MCF 10A (cell line): Measurements from ENCODE around the gene OXT. TPM values are rescaled to one million over a fixed set of nuclear protein-coding genes. Genes with fewer than 3 reads are reported as not detected.

Source experiments
- BruUV-seq: library from RNA; stranded (reverse); fragments of 400-500 nt; replicated peaks from 2 replicates; lab custom pipeline; 2021; lab: Mats Ljungman, UMichigan
- CTCF ChIA-PET: fragments of 300-600 bp; sonication (Branson Sonifier 250); formaldehyde crosslinking; extraction: SDS; loops from one replicate; lab custom pipeline; 2021; ENCODE audit warnings: antibody characterized with exemption, inconsistent platforms; lab: Yijun Ruan, JAX
- POLR2A ChIA-PET: fragments of 300-600, 350-650 bp; sonication (Branson Sonifier 250); formaldehyde crosslinking; extraction: SDS; loops from one replicate; lab custom pipeline; 2020; ENCODE audit warnings: antibody characterized with exemption, inconsistent platforms; lab: Yijun Ruan, JAX
- DNase-seq: peaks from one replicate; pipeline ENCODE4 v3.0.0-alpha.2; 2018; ENCODE audit not compliant: unreplicated experiment
- H3K27ac Mint-ChIP-seq: one replicate; pipeline ENCODE4 v1.8.0; 2022; ENCODE audit warnings: mild to moderate bottlenecking, low read depth, mixed read lengths; ENCODE audit not compliant: unreplicated experiment
- H3K27me3 Mint-ChIP-seq: one replicate; pipeline ENCODE4 v1.8.0; 2022; ENCODE audit warnings: mixed read lengths; ENCODE audit not compliant: insufficient read depth, unreplicated experiment
- H3K36me3 Mint-ChIP-seq: one replicate; pipeline ENCODE4 v1.8.0; 2022; ENCODE audit warnings: mild to moderate bottlenecking, moderate library complexity, mixed read lengths; ENCODE audit not compliant: insufficient read depth, unreplicated experiment
- H3K4me1 Mint-ChIP-seq: one replicate; pipeline ENCODE4 v1.8.0; 2022; ENCODE audit warnings: mixed read lengths; ENCODE audit not compliant: insufficient read depth, unreplicated experiment
- H3K4me3 Mint-ChIP-seq: one replicate; pipeline ENCODE4 v1.8.0; 2022; ENCODE audit warnings: mild to moderate bottlenecking, moderate library complexity, mixed read lengths; ENCODE audit not compliant: unreplicated experiment
- H3K9me3 Mint-ChIP-seq: one replicate; pipeline ENCODE4 v1.8.0; 2022; ENCODE audit warnings: mixed read lengths; ENCODE audit not compliant: unreplicated experiment
- intact Hi-C: fragments of 100-400 bp; cut with micrococcal nuclease; formaldehyde crosslinking; loops from 2 replicates; pipeline ENCODE4 v1.14.1; 2022
- total RNA-seq: library from RNA; stranded (reverse); gene quantifications from 2 replicates; pipeline ENCODE4 v1.2.3, GENCODE V29; 2022
- TF ChIP-seq, protein P1 (sequence below): fragments of 200-600 bp; IDR thresholded peaks from one replicate; pipeline ENCODE4 v1.8.0; 2022; ENCODE audit warnings: antibody characterized with exemption, mild to moderate bottlenecking; ENCODE audit not compliant: unreplicated experiment

The OXT gene
- total RNA-seq, 1 experiment from 2014 or later, result not detected

- Mint-ChIP-seq H3K36me3 (peaks cover 37% of the 10 kb centered on the region), H3K27ac (peak within 1 kb of the TSS; percentile 83), H3K9me3 (no peaks in the 10 kb centered on the region), H3K4me3 (peak within 1 kb of the TSS; percentile 95), H3K27me3 (no peaks in the 10 kb centered on the region), H3K4me1 (peaks cover 12% of the 10 kb centered on the region)
- CTCF ChIA-PET, result interaction anchor here (0.5 to 1.0 kb wide), 2 partner anchors 7 to 810 kb away, joined by 3 read pairs; no protein-coding TSS in a partner anchor
- no TSS peak for BruUV-seq
- TF ChIP-seq, protein P1, sequence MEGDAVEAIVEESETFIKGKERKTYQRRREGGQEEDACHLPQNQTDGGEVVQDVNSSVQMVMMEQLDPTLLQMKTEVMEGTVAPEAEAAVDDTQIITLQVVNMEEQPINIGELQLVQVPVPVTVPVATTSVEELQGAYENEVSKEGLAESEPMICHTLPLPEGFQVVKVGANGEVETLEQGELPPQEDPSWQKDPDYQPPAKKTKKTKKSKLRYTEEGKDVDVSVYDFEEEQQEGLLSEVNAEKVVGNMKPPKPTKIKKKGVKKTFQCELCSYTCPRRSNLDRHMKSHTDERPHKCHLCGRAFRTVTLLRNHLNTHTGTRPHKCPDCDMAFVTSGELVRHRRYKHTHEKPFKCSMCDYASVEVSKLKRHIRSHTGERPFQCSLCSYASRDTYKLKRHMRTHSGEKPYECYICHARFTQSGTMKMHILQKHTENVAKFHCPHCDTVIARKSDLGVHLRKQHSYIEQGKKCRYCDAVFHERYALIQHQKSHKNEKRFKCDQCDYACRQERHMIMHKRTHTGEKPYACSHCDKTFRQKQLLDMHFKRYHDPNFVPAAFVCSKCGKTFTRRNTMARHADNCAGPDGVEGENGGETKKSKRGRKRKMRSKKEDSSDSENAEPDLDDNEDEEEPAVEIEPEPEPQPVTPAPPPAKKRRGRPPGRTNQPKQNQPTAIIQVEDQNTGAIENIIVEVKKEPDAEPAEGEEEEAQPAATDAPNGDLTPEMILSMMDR, result no peak
- intact Hi-C loops, result no loop called here
- POLR2A ChIA-PET, result interaction anchor here (0.6 to 1.3 kb wide), 11 partner anchors 26 to 393 kb away, joined by 3 to 4 read pairs (median 3); partner anchors contain the start of gene NOP56
- peak; percentile 87 for DNase-seq
Measured at GRCh38 chr20:3045816-3046676, 25.4 kb upstream of the OXT start, which contains the start of gene MRPS26. Gene MRPS26, plus strand, starts transcription at chr20:3046052. Its CDS starts 17 bp downstream, at chr20:3046069.

DNA sequence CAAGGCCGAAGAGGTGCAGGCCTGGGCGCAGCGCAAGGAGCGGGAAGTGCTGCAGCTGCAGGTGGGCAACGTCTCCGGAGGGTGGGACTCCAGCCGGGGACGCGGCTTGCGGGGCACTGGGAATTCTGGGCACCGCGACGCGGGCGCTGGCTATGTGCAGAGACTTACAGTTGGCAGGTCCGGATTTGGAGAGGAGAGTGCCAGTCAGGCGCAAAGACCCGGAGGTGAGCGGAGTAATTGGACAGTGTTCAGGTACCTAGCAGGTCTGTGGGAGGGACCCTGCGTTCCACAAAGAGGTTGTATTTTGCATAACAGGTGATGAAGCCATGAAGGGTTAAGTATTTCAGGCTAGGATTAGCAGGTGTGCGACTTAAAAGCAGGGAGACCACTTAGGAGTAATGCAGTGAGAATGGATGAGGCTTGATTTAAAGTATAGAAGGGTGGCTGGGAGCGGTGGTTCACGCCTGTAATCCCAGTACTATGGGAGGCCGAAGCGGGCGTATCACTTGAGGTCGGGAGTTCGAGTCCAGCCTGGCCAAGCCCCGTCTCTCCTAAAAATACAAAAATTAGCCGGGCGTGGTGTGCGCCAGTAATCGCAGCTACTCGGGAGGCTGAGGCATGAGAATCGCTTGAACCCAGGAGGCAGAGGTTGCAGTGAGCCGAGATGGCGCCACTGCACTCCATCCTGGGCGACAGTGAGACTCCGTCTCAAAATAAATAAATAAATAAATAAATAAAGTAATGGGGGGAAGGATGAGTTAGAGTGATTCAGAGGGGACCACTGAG, 24.6 kb upstream of the OXT start:
- POLR2A ChIA-PET, result interaction anchor here (0.7 to 0.9 kb wide), 2 partner anchors 38 to 57 kb away, joined by 3 read pairs; no protein-coding TSS in a partner anchor
- Mint-ChIP-seq H3K9me3 (no peaks in the 10 kb centered on the region), H3K27me3 (no peaks in the 10 kb centered on the region), H3K27ac (peak overlapping the region; percentile 83), H3K4me3 (peak overlapping the region; percentile 95), H3K36me3 (peaks cover 37% of the 10 kb centered on the region), H3K4me1 (peaks cover 8% of the 10 kb centered on the region)
- TF ChIP-seq, protein P1, result no peak
- no TSS peak for BruUV-seq
- CTCF ChIA-PET, result interaction anchor here (0.5 to 1.6 kb wide), 4 partner anchors 28 to 236 kb away, joined by 3 to 4 read pairs (median 3); no protein-coding TSS in a partner anchor
- DNase-seq, result peak; percentile 39
- intact Hi-C loops, result no loop called here

DNA sequence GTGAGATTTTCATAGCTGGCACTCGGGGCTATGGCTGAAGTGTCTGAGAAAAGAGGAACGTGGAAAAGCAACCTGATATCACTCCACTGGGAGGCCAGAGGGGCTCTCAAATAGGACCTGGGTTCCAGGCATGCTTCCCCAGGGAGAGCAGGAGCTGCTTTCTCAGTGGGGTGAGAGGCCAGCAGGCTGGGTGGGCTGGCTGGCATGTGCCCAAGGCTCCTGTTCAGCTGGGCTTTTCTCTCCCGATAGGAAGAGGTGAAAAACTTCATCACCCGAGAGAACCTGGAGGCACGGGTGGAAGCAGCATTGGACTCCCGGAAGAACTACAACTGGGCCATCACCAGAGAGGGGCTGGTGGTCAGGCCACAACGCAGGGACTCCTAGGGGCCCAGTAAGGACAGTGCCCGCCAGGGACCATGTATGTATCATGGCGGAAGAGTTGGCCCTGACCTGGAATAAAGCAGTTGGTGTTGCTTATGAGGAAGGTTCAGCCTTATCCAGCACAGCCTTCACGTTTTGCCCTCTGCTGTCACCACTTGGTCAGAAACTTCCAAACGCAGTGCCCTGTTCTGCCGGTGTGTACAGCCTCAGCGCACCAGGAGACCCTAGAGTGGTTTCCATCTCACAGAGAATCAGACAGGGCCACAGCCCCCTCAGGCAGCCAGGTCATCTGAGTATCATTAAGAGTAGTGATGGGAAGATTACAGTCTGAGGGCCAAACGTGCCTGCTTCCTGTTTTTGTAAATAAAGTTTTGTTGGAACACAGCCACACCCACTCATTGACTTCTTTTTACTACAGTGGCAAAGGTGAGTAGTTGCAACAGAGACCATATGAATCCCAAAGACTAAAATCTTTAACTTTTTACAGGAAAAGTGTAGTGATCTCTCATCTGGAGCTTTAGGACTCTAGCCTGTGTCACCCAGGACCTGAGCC, 23.7 kb upstream of the OXT start:
- TF ChIP-seq, protein P1, result no peak
- Mint-ChIP-seq H3K27ac (no peak overlapping the region), H3K4me3 (peak overlapping the region; percentile 95), H3K9me3 (no peaks in the 10 kb centered on the region), H3K36me3 (peaks cover 37% of the 10 kb centered on the region), H3K27me3 (no peaks in the 10 kb centered on the region), H3K4me1 (peaks cover 6% of the 10 kb centered on the region)
- intact Hi-C loops, result no loop called here
- TSS peak; percentile 59 for BruUV-seq
- no peak for DNase-seq
- POLR2A ChIA-PET, result interaction anchor here (0.5 to 0.6 kb wide), 2 partner anchors 9 to 109 kb away, joined by 3 to 4 read pairs; no protein-coding TSS in a partner anchor
- CTCF ChIA-PET, result interaction anchor here (0.5 to 1.6 kb wide), 5 partner anchors 27 to 350 kb away, joined by 3 to 4 read pairs (median 3); no protein-coding TSS in a partner anchor
